SIG-M5 treated with dmso at 0.1 percent for 504 hours (cell line): Measurements from ENCODE around the gene SLC30A2.

Source experiments
- DNase-seq: peaks from one replicate; lab custom pipeline; 2025; ENCODE audit not compliant: unreplicated experiment; lab: John Stamatoyannopoulos, UW

The SLC30A2 gene

DNA sequence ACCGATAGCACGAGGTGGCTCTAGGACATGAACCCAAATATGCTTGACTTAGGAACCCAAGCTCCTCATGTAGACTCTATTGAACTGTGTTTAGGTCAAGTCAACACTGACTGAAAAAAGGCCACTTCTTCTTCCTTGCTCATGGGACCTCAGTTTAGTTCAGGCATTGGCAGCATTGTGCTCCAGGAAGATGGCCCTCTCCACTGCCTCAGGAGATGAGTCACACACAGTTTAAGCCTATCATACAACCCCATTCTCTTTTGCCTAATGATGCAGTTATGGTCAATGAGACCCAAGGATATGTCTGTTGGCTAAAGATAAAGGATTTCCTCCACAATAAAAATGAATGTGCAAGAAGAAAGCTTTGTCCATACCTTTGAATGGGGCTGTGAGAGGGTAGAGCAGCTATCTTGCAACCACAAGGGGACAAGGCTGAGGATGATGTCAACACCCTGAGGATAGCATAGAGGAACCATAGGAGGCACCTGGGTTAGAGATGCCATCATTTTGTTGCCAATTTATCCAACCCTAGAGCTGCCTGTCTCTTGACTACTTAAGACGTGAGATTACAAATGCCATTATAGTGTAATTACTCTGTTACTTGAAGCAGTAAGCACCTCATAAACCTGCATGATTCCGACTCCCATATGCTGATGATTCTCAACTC is 24.5 kb upstream of the SLC30A2 start:
- no peak for DNase-seq

DNA sequence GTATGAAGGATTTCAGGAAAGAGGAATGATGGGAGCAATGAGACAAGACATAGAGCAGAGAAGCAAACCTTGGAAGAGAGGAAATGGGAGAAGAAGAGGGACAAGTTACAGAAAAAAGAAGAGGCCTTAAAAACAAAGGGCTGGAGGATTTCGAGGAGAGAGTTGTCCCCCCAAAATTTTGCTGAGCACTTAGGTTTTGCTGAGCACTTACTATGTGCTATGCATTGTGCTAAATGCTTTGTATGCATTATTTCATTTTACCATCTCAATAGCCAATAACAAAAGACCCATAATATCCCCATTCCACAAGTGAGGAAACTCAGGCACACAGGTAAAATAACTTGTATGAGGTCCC is 24.0 kb upstream of the SLC30A2 start:
- no peak for DNase-seq

DNA sequence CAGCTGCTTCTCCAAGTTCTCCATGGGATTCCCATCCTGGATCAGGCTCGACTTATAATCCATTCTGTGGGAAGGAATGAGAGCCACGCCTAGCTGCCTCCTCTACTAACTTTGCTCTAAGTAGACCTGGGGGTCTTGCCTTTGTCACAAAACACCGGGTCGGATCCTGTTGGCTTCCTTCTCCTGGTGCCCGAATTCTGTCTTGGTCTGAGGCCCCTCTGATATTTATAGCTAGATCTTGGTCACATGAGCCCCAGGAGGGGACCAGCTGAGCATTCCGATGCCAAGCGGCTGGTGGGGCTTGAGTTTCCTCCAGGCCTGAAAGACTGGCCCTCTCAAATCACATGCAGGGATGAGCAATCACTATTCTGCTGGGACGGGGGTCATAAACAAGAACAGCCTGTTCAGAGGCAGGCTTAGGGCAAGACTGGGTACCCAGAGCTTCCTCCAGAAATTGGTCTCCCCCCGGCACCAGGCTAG is 21.6 kb upstream of the SLC30A2 start, which contains the start of gene TRIM63:
Gene TRIM63 (minus strand): TSS at position 199 of the 480 bp plus-strand sequence. CDS start 136 bp downstream, at position 63.
- DNase-seq: no peak

DNA sequence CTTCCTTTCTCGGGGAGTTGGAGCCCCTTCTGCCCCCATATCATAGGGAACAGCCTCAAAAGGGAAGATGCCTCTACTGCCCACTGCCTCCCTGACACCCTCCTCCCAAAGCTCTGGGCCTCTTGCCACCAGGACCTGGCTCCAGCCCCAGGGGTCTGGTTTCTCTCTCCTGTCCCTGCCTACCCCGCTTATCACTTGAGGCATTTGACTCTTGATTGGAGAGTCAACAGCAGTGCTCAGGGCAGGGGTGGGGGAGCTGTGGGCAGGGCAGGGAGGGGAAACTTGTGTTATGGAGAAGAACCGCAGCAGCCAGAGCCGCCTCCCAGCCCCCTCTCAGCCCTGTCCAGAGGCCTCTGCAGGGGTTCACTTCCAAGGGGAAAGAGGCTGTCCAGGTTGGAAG is 20.9 kb upstream of the SLC30A2 start:
- no peak for DNase-seq

DNA sequence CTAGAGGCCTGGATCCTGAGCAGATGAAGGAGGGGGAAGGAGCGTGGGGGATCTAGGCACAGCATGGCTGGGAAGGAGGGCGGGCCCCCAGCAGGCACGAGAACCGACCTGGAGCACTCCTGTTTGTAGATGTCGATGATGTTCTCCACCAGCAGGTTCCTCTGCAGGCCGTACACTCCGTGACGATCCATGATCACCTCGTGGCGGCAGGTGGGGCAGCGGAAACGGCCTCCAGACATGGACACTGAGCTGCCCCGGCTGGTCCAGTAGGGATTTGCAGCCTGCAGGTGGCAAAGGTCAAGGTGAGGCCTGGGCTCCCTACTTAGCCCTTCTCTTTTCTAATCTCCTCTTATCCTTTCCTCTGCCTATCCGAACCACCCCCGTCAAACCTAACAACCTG is 20.2 kb upstream of the SLC30A2 start:
- DNase-seq: no peak

DNA sequence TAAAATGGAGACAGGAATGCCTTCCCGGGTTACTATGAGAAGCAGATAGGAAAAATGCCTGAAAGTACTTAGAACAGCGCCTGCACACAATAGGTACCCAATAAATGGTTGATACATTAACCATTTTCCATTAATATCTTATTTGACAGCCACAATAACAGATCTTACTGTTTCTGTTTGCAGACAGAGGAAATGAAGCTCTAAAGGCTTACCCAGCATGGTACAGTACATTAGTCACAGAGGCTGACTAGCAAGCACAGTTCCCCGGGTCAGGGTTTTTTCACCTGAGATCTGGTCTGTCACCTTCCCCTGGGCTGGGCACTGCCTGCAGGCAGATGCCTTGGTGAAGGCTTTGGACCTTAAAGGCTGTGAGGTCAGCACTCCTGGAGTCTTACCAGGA is 18.6 kb upstream of the SLC30A2 start:
- no peak for DNase-seq

DNA sequence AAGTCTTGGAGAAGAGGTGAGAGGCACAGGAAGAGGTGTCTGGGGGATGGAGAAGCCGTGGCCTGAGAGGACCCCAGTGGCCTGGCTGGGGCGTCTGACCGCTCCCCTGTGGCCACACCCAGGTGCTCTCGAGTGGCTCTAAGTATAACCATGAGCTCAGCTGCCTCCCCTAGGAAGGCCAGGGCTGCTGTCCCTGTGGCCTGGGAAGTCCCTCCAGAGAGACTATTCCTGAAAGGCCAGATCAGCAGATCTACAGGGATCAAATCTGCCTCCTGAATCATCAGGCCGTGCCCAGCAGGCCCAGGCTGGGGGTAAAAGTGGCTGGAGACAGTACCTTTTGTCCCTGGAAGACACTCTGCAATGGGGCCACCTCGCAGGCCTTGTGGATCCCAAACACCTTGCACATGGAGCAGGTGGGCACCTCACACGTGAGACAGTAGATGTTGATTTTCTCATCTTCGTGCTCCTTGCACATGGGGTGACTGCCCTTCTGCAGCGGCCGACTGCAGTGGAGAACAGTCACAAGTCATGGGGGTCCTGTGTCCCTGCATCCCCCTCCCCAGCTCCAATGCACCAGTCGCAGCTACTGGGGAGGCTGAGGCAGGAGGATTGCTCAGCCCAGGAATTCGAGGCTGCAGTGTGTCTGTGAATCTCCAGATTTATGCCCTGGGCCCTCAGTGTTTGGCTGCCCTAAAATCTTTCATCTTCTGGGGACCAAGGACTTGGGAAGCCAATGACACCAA is 15.1 kb upstream of the SLC30A2 start:
- no peak for DNase-seq

DNA sequence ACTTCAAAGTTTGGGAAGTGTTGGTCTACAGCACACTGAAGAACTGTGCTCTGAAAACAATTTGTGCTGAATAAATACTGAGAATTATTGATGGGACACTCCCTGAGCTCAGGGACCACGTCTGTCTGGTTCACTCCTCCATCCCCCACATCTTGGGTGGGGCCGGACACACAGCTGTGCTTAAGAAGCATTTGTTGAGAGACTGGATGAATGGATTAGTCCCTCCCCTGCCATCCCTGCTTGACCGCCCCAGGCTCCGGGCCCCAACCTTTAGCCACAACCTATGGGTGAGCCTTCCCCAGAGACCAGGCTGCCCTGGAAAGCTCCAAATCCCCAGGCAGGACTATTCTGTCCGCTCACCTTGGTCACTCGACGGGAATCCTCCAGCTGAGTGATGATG is 14.0 kb upstream of the SLC30A2 start:
- DNase-seq: no peak

DNA sequence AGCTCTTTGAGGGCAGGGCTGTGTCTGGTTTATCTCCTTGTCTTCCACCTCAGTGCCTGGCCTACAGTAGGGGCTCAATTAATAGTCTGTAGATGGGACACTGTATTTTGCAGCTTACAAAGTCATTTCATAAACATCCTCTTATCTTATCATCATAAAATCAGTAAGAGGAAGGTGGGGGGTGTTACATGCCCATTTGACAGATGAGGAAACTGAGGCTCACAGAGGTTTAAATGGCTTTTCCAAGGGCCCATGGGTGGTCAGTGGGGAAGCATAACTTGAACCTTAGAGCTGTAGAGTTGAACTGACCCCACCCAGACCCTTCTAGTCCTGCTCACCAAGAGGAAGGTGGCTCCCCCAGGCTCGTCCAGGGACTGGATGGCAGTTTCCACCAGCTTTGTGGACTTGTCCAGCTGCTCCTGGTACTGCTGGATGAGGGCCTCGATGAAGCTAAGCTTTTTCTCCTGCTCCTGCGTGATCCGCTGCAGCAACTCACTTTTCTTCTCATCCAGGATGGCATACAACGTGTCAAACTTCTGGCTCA is 12.2 kb upstream of the SLC30A2 start:
- DNase-seq: no peak

DNA sequence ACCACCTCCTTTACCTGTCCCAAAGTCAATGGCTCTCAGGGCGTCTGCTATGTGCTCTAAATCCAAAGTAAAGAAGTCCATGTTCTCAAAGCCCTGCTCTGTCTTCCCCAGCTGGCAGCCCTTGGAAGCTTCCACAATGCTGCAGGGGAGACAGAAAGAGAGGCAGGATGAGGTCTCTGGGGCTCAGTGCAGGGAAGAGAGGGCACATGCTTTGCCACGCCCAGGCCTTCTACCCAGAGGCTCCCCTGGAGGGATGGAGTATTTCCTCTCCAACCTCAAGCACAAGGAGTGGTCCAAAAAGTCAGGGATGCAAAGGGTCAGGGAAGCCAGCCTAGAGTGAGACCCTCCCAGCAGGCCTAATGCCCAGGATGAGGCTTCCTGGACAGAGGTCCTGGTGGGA is 11.3 kb upstream of the SLC30A2 start:
- no peak for DNase-seq

DNA sequence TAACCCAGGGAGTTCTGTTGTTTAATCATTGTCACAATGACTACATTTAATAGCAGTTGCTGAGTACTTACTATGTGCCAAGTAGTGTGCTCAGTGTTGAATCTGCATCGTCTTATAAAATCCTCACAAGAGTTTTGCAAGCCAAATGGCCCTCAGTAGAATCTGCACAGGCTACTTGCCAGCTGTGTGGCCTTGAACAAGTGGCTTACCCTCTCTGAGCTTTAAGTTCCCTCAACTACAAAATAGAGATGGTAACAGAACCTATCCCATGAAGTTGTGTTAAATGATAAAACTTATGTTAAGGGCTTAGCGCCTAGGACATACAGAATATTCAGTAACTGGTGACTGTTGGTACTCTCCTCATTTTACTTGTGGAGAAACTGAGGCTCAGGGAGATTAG is 9.1 kb upstream of the SLC30A2 start:
- no peak for DNase-seq

DNA sequence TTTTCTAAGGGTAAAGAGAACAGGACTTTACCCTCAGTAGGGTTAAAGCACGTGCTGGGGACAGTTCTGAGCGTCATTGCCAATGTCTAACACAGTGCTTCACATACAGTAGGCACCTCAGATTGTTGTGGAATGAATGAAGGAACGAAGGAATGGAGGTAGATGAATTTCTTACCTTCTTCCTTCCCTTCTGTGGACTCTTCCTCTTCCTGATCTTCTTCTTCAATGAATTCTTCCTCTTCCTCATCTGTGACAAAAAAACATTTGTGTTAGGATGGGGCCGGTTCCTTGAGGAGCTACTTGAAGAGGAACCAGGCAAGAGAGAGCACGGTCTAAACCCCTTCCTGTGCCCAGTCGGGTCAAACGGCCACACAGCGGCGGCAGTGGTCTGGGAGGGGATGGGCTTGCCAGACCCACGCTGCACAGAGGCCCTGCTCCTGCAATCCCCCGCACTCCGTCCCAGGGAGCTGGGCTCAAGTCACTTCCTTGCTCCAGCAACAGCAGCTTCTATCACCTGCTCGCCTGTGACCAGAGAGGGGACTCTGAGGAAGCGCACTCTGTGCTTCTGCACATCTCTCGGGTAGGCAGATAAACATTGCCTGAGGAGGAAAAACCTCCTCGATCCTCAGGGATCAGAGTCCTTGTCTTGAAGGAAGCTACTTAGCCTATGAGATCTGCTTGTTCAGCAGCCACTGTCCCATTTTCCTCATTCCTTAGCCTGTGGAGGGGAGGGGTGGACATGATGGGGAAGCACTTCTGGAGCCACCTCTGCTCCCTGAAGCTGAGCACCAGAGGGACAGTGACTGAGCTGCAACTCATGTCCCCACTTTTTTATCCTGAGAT is 8.0 kb upstream of the SLC30A2 start:
- no peak for DNase-seq

DNA sequence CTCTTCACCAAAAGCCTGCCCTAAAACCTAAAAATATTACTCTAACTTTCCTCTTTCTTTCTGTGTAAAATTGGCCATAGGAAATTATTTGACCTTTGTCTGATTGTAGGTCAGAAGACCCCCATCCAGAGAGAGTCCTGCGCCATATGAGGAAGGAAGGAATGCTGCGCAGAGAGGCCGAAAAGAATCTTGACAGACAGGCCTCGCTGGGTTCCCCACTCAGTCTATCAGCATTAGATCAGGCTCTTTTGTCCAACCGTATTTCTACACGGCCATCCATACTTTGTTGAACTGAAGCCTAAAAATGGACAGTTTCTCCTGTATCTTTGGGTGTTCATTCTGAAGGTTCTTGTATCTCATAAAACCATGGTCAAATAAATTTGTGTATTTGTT is 4.3 kb upstream of the SLC30A2 start:
- no peak for DNase-seq

DNA sequence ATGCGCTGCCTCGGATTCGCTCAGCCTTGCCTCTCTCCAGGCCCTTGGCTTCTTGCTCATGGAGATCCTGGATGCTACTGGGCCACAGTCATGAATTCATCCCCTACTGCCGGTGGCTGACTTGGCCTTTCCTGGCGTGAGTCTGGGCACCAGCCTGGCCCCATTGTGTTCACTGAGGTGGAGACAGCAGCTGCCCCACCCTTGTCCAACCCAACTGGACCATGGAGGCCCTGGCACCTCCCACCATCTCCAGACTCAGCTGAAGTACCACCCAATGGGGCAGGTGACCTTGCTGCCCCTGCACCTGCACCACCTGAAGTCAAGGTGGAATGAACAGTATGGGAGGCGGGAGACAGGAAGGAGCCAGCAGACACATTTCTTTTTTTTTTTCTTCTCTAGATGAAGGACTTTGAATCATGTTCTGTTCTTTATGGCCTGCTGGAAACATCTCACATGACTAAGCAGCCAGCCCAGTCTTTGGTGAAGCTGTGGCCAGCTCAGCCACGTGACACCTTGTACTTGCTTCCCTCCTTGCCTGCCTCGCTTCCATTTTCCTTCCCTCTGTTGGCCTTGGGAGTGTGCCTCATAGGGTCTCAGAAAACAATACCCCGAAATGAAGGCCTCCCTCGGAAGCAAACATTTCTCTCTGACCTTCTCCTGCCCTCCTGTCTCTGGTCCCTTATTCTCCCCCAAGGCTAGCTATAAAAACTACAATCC is 3.8 kb upstream of the SLC30A2 start:
- DNase-seq: no peak

DNA sequence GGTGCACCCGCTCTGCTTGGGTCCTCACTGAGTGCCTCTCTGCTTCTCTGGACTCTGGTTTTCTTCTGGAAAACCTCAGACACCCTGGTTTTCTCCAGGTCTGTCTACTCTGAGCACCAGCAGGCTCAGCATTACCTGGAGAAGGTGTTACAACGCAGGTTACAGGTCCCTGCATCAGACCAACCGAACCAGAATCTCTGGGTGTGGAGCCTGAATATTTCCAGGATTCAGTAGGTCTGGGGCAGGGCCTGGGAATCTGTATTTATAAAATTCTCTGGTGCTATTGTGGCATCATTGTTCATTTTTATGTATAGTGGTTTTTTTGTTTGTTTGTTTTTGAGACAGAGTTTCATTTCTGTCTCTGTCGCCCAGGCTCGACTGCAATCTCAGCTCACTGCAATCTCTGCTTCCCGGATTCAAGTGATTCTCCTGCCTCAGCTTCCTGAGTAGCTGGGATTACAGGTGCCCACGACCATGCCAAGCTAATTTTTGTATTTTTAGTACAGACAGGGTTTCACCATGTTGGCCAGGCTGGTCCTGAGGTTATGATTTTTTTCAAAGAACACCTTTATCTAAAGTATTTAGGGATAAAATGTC is 1.5 kb upstream of the SLC30A2 start:
- no peak for DNase-seq

DNA sequence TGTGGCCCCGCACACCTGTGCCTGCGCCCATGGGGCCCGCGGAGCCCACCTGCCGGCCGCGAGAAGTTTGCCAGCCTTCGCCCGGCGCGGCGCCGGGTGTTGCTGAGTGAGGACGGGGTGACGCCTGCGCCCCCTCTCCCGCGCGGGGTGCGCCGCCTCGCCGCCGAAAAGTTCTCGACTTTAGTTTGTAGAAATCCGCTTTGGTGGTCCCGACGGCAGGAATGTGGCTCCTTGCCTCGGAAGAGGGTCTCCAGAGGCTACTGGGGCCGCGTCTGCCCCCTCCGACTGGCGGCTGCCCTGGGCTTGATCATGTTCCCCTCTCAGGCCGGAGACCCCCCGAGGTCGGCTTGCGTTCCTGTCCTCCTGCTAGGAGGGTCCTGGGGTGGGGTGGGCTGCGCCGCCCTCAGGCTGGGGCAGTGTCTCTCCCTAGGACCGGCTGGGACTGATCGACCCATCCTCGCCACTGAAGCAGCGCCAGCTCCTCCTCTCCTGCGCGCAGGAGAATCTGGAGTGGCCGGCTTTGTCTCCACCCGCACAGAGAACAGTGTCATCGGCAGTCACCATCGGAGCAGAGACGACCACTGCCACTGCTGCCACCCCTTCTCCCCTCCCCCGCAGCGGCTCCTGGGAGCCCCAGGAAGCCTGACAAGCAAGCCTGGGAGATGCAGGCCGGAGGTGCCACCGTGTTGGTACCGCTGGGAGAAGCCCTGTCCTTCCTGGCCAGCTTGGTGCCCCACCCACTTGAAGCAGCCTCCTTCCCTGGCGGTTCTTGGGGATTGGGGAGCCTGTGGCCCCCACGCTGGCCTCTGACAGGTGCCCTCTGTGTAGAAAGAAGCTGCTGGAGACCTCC is 553 bp upstream of the SLC30A2 start:
- no peak for DNase-seq

DNA sequence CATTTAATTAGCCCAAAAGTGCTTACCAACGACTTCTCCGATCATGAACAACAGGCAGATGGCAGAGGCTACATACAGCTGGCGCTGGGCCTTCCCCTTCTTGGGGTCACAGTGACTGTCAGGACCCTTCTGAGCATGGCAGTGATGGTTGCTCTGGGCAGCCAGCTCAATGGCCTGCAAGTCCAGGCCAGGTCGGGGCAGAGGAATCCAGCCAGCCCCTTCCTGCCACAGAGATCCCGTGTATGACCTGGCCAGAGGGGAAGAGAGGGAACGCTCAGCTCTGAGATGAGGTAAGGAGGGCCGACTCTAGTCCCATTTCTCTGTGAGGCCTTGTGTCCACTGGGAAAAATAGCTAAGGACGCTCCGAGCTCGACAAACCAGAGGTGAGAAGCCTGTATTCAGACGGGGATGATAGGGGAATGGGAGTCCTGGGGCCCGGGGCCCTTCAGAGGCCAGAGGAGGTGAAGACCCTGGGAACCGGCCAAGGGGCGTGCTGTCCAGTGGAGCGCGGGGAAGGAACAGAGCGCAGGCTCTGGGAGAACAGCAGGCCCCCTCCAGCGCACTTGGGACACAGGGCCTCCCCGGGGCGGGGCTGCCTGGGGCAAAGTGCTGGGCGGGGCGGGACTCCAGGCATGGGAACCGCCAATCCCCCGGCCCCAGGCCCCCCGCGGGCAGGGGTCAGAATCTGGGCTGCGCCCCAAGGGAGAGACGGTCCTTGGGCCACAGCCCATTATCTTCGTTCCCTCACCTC is 772 bp downstream of the SLC30A2 start:
- no peak for DNase-seq

DNA sequence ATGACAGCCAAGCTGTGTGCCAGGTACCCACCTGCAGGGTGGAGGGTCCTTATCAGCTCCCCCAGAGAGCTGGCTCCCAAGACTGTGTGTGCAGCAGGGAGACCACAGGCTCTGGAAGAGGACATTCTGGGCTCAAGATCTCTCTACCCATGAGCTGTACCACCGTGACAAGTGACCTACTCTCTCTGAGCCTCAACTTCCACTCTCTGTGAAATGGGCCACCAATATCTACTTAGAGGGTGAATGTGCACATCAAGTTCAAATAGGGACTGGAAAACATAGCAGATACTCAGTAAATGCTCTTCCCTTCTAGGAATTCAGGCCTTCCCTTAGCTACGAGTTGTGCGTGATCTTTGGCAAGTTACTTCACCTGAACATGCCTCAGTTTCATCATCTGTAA is 1.5 kb downstream of the SLC30A2 start:
- no peak for DNase-seq

DNA sequence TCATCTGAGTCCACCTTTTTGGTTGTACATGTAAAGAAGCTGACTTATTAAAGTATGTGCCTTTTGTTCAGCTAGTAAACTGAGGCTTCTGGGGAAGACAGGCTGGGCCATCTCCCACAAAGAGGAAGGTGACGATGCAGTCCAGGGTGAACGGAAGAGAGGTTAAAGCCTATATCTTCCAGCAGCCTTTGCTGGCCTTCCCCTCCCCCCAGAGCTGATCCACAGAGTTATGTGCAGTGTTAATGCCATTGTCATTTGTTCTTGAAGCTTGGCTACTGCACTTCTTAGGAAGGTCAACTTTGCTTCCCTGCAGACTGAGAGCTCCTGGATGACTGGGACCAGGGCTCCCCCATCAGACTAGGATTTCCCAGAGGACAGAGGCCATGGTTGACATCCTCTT is 2.2 kb downstream of the SLC30A2 start:
- no peak for DNase-seq
